ENCODE data around the gene LRCH1.

- TF ChIP-seq CTCF (conservative IDR thresholded peaks at IDR 0.05) (no peak), EZH2 (IDR thresholded peaks at IDR 0.05; ENCODE audit: low read depth) (no peak)
These were observed 163.9 kb downstream of the LRCH1 start for GRCh38 chr13:46716821-46717220.

All from PC-9 (cell line).